Bladder microvascular endothelial cell (primary cell): ENCODE data around the gene MNX1. TPM values are rescaled to one million over a fixed set of nuclear protein-coding genes. Genes with fewer than 3 reads are reported as not detected.

Source experiments
- total RNA-seq: library from RNA; depleted of rRNA; stranded (reverse); fragments of >200 nt; gene quantifications from 2 replicates; pipeline ENCODE4 v1.2.3, GENCODE V29; 2014

The MNX1 gene
- not detected in 2 replicates for total RNA-seq

GRCh38 chr7:157010588-157011332 lies at the start of gene MNX1:
Gene MNX1 (minus strand): TSS chr7:157010663. CDS start chr7:157010350, 313 bp downstream.

Other genes with a start within 250 kb of the MNX1 start
- gene LMBR1, start 117.5 kb downstream of the MNX1 start, total RNA-seq, result 91.1 and 141 TPM in 2 replicates
- 23.0 and 29.3 TPM in 2 replicates for gene NOM1, start 61.0 kb downstream of the MNX1 start, total RNA-seq
- 64.1 and 101 TPM in 2 replicates for gene UBE3C, start 128.3 kb upstream of the MNX1 start, total RNA-seq